Vagina (tissue), 2 donors: Measurements from ENCODE around the gene ENPP7. TPM values are rescaled to one million over a fixed set of nuclear protein-coding genes. Genes with fewer than 3 reads are reported as not detected.

Experiments used
- DNase-seq, 2 donors: peaks; one replicate each; pipeline ENCODE4 v3.0.0-alpha.2; 2017; ENCODE audit errors: extremely low spot score in 2 of 2
- H3K27ac ChIP-seq: fragments of 200-600 bp; sonication (generic); one replicate; pipeline ENCODE4 v1.5.1; 2019
- H3K27me3 ChIP-seq: fragments of 200-600 bp; sonication (generic); one replicate; pipeline ENCODE4 v1.5.1; 2019
- H3K36me3 ChIP-seq, 2 donors: fragments of 200-600 bp; sonication (generic); one replicate each; pipeline ENCODE4 v1.5.1; 2017 to 2019
- H3K4me1 ChIP-seq: fragments of 200-600 bp; sonication (generic); one replicate; pipeline ENCODE4 v1.5.1; 2019
- H3K4me3 ChIP-seq, 2 donors: fragments of 200-600 bp; sonication (generic); 1 replicate in 1 of 2; 2 replicates in 1 of 2; pipeline ENCODE4 v1.5.1; 2016 to 2019
- H3K9me3 ChIP-seq: fragments of 200-600 bp; sonication (generic); one replicate; pipeline ENCODE4 v1.5.1; 2019
- CTCF ChIP-seq, 3 experiments: fragments of 450-650 bp in 2 of 3; fragments of 200-600 bp in 1 of 3; sonication (generic) in 1 of 3; IDR thresholded peaks; one replicate each; pipeline ENCODE4 v1.5.1; 2017 to 2019; ENCODE audit warnings: antibody characterized with exemption in 3 of 3, mild to moderate bottlenecking in 2 of 3, moderate library complexity in 2 of 3
- POLR2A ChIP-seq, 2 donors: fragments of 450-650 bp; IDR thresholded peaks; one replicate each; pipeline ENCODE4 v1.6.1; 2017; ENCODE audit warnings: antibody characterized with exemption in 2 of 2, mild to moderate bottlenecking in 2 of 2, moderate library complexity in 2 of 2
- POLR2AphosphoS5 ChIP-seq, 2 donors: sonication (generic); formaldehyde crosslinking; IDR thresholded peaks; one replicate each; pipeline ENCODE4 v1.9.0; 2017; ENCODE audit warnings: antibody characterized with exemption in 2 of 2, mild to moderate bottlenecking in 2 of 2, low read depth in 1 of 2; ENCODE audit not compliant: insufficient read depth in 1 of 2
- intact Hi-C: fragments of 100-400 bp; cut with DNase I; formaldehyde crosslinking; loops from one replicate; pipeline ENCODE4 v1.15.1; 2023
- total RNA-seq: library from RNA; depleted of rRNA; stranded (reverse); fragments of >200 nt; gene quantifications from one replicate; pipeline ENCODE4 v1.2.3, GENCODE V29; 2016

The ENPP7 gene
- total RNA-seq, 1 donor from 2014 or later, result not detected

GRCh38 chr17:79714176-79715097 is 16.3 kb upstream of the ENPP7 start:
- H3K4me3 ChIP-seq, result no peak overlapping the region
- no peaks in the 10 kb centered on the region for H3K36me3 ChIP-seq
- H3K27ac ChIP-seq, result no peak overlapping the region
- H3K4me1 ChIP-seq, result no peaks in the 10 kb centered on the region
- no peaks in the 10 kb centered on the region for H3K9me3 ChIP-seq
- no peaks in the 10 kb centered on the region for H3K27me3 ChIP-seq
- no peak for DNase-seq
- TF ChIP-seq POLR2AphosphoS5 (IDR thresholded peaks at IDR 0.05; ENCODE audit: insufficient read depth in 1 of 2, low read depth in 1 of 2), result no peak
- TF ChIP-seq POLR2A (IDR thresholded peaks at IDR 0.05), result no peak
- TF ChIP-seq CTCF (IDR thresholded peaks at IDR 0.05), result no peak
- intact Hi-C loops, result no loop called here

GRCh38 chr17:79715098-79715942 is 15.4 kb upstream of the ENPP7 start:
- Histone ChIP-seq H3K9me3 (no peaks in the 10 kb centered on the region), H3K27me3 (no peaks in the 10 kb centered on the region), H3K27ac (no peak overlapping the region), H3K4me1 (no peaks in the 10 kb centered on the region), H3K4me3 (no peak overlapping the region), H3K36me3 (no peaks in the 10 kb centered on the region)
- DNase-seq, result no peak
- TF ChIP-seq POLR2A (IDR thresholded peaks at IDR 0.05) (no peak), CTCF (IDR thresholded peaks at IDR 0.05) (no peak), POLR2AphosphoS5 (IDR thresholded peaks at IDR 0.05; ENCODE audit: insufficient read depth in 1 of 2, low read depth in 1 of 2) (no peak)
- intact Hi-C loops, result no loop called here

- no peak for TF ChIP-seq POLR2A (IDR thresholded peaks at IDR 0.05)
- no peak for TF ChIP-seq CTCF (IDR thresholded peaks at IDR 0.05)
- no peak for TF ChIP-seq POLR2AphosphoS5 (IDR thresholded peaks at IDR 0.05; ENCODE audit: insufficient read depth in 1 of 2, low read depth in 1 of 2)
- intact Hi-C loops, result no loop called here
- Histone ChIP-seq H3K4me3 (no peak overlapping the region), H3K9me3 (no peaks in the 10 kb centered on the region), H3K27ac (no peak overlapping the region), H3K27me3 (no peaks in the 10 kb centered on the region), H3K4me1 (no peaks in the 10 kb centered on the region), H3K36me3 (no peaks in the 10 kb centered on the region)
- DNase-seq, result no peak
These were observed 14.6 kb upstream of the ENPP7 start for GRCh38 chr17:79715943-79716797.

DNA sequence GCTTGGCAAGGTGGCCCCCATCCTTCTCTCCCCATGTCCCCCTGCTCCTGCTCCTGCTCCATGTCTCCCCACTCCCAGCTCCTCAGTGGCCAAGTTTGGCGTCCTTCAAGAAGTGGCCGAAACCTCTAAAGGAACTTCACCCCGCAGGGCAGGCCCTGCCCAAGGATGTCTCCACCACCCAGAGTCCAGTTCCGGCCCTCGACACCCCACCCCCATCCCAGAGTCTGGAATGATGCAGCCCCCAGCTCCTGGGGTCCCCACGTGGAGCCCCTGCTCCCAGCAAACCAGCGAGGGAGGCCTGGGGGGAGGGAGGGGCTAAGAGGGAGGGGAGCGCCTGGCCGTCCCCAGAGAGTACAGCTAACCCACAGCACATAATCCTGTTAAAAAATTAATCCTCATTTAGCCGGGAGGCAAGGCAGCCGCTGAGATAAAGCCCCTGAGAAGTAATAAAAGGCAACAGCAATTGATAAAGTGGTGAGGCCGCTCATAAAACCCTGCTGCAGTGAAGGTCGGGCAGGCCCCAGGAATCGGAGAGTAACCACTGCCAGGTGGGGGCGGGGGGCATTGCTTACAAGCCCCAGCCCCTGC is 9.9 kb upstream of the ENPP7 start:
- no peak overlapping the region for H3K27ac ChIP-seq

More for the DNA sequence above, 9.9 kb upstream of the ENPP7 start:
- H3K4me3 ChIP-seq, result no peak overlapping the region
- H3K9me3 ChIP-seq, result no peaks in the 10 kb centered on the region
- H3K4me1 ChIP-seq, result no peaks in the 10 kb centered on the region
- no peaks in the 10 kb centered on the region for H3K27me3 ChIP-seq
- DNase-seq, result no peak
- no peaks in the 10 kb centered on the region for H3K36me3 ChIP-seq
- no peak for TF ChIP-seq POLR2AphosphoS5 (IDR thresholded peaks at IDR 0.05; ENCODE audit: insufficient read depth in 1 of 2, low read depth in 1 of 2)
- no peak for TF ChIP-seq CTCF (IDR thresholded peaks at IDR 0.05)
- TF ChIP-seq POLR2A (IDR thresholded peaks at IDR 0.05), result no peak
- intact Hi-C loops, result no loop called here
